BLaER1 treated with 17β-estradiol and CSF1 and Interleukin-3, amounts not matched to agents 10 nM and 100 nM (cell line): ENCODE results near the gene CIAO2B.
A peak's percentile ranks its signal among the peaks of the same experiment; 100 is the strongest.

ENCODE experiments used
- H3K27ac ChIP-seq, 11 experiments: shearing (Covaris generic); formaldehyde crosslinking; 2 replicates each; pipeline ENCODE4 v1.8.1; 2022
- H3K27me3 ChIP-seq, 11 experiments: shearing (Covaris generic); formaldehyde crosslinking; 2 replicates each; pipeline ENCODE4 v1.8.1; 2022
- H3K36me3 ChIP-seq, 11 experiments: shearing (Covaris generic); formaldehyde crosslinking; 2 replicates each; pipeline ENCODE4 v1.8.1; 2022
- H3K4me1 ChIP-seq, 10 experiments: shearing (Covaris generic); formaldehyde crosslinking; 2 replicates each; pipeline ENCODE4 v1.8.1; 2022
- H3K4me2 ChIP-seq, 11 experiments: shearing (Covaris generic); formaldehyde crosslinking; 2 replicates each; pipeline ENCODE4 v1.8.1; 2022
- H3K4me3 ChIP-seq, 10 experiments: shearing (Covaris generic); formaldehyde crosslinking; 2 replicates each; pipeline ENCODE4 v1.8.1; 2022
- H3K9ac ChIP-seq, 11 experiments: shearing (Covaris generic); formaldehyde crosslinking; 2 replicates each; pipeline ENCODE4 v1.8.1; 2022
- H3K9me3 ChIP-seq, 11 experiments: shearing (Covaris generic); formaldehyde crosslinking; replicated peaks in 1 of 11; 2 replicates each; pipeline ENCODE4 v1.8.1; 2022
- H4K20me1 ChIP-seq, 11 experiments: shearing (Covaris generic); formaldehyde crosslinking; 2 replicates each; pipeline ENCODE4 v1.8.1; 2022
- Cebpa-rat ChIP-seq, 11 experiments: shearing (Covaris generic); IDR thresholded peaks; 2 replicates each; pipeline ENCODE4 v1.8.1; 2022

CIAO2B gene

GRCh38 chr16:66950971-66951790 lies 17.0 kb upstream of the CIAO2B start:
- peaks cover 10 to 19% (median 18%) of the 10 kb centered on the region in 10 experiments; a peak in 18 of 20 replicates for H3K4me1 ChIP-seq
- H3K9ac ChIP-seq: no peak overlapping the region
- H4K20me1 ChIP-seq: peaks cover 0 to 26% (median 12%) of the 10 kb centered on the region in 11 experiments; a peak in 12 of 22 replicates
- no peak overlapping the region for H3K27ac ChIP-seq
- TF ChIP-seq Cebpa-rat (IDR thresholded peaks at IDR 0.05): no peak
- no peaks in the 10 kb centered on the region for H3K36me3 ChIP-seq
- no peak overlapping the region for H3K4me2 ChIP-seq
- peaks cover 42 to 66% (median 59%) of the 10 kb centered on the region in 11 experiments for H3K27me3 ChIP-seq
- H3K4me3 ChIP-seq: no peak overlapping the region
- H3K9me3 ChIP-seq: peaks cover 0 to 7% (median 3%) of the 10 kb centered on the region in 11 experiments; a peak in 8 of 22 replicates

GRCh38 chr16:66950437-66950836 lies 16.2 kb upstream of the CIAO2B start:
- Histone ChIP-seq H3K9ac (no peak overlapping the region), H3K36me3 (no peaks in the 10 kb centered on the region), H3K4me3 (no peak overlapping the region), H3K9me3 (peaks cover 0 to 7% (median 3%) of the 10 kb centered on the region in 11 experiments; a peak in 8 of 22 replicates), H3K27ac (no peak overlapping the region), H3K4me2 (no peak overlapping the region), H3K27me3 (peaks cover 42 to 66% (median 59%) of the 10 kb centered on the region in 11 experiments), H3K4me1 (peaks cover 10 to 19% (median 18%) of the 10 kb centered on the region in 10 experiments; a peak in 18 of 20 replicates), H4K20me1 (peaks cover 0 to 33% (median 12%) of the 10 kb centered on the region in 11 experiments; a peak in 12 of 22 replicates)
- TF ChIP-seq Cebpa-rat (IDR thresholded peaks at IDR 0.05): no peak

- peaks cover 42 to 66% (median 59%) of the 10 kb centered on the region in 11 experiments for H3K27me3 ChIP-seq
- H3K9me3 ChIP-seq: peaks cover 0 to 7% (median 3%) of the 10 kb centered on the region in 11 experiments; a peak in 8 of 22 replicates
- no peak overlapping the region for H3K4me2 ChIP-seq
- H3K36me3 ChIP-seq: peaks cover 0 to under 1% (median 0%) of the 10 kb centered on the region in 11 experiments; a peak in 1 of 22 replicates
- H3K4me1 ChIP-seq: peaks cover 10 to 19% (median 18%) of the 10 kb centered on the region in 10 experiments; a peak in 18 of 20 replicates
- TF ChIP-seq Cebpa-rat (IDR thresholded peaks at IDR 0.05): no peak
- no peak overlapping the region for H3K27ac ChIP-seq
- no peak overlapping the region for H3K9ac ChIP-seq
- H3K4me3 ChIP-seq: no peak overlapping the region
- peaks cover 0 to 38% (median 12%) of the 10 kb centered on the region in 11 experiments; a peak in 12 of 22 replicates for H4K20me1 ChIP-seq
Measured at GRCh38 chr16:66949472-66949871, 15.3 kb upstream of the CIAO2B start.

GRCh38 chr16:66948837-66949225 lies 14.6 kb upstream of the CIAO2B start:
- Histone ChIP-seq H3K4me2 (peak overlapping the region; percentile 71 to 99 (median 94)), H3K9ac (peak overlapping the region in 7 of 11 experiments; percentile 47 to 70 (median 50); a peak in 8 of 22 replicates), H3K9me3 (peaks cover 0 to 7% (median 3%) of the 10 kb centered on the region in 11 experiments; a peak in 8 of 22 replicates), H3K4me3 (peak overlapping the region; percentile 47 to 69 (median 56); a peak in 17 of 20 replicates), H4K20me1 (peaks cover 0 to 39% (median 12%) of the 10 kb centered on the region in 11 experiments; a peak in 13 of 22 replicates), H3K27ac (no peak overlapping the region), H3K4me1 (peaks cover 10 to 19% (median 18%) of the 10 kb centered on the region in 10 experiments; a peak in 18 of 20 replicates), H3K27me3 (peaks cover 42 to 66% (median 59%) of the 10 kb centered on the region in 11 experiments), H3K36me3 (peaks cover 2 to 7% (median 3%) of the 10 kb centered on the region in 11 experiments; a peak in 21 of 22 replicates)
- TF ChIP-seq Cebpa-rat (IDR thresholded peaks at IDR 0.05): no peak

GRCh38 chr16:66948134-66948836 lies 14.1 kb upstream of the CIAO2B start:
- H3K27ac ChIP-seq: no peak overlapping the region
- peak overlapping the region; percentile 71 to 99 (median 94) for H3K4me2 ChIP-seq
- H3K9me3 ChIP-seq: peaks cover 0 to 7% (median 3%) of the 10 kb centered on the region in 11 experiments; a peak in 8 of 22 replicates
- peaks cover 42 to 64% (median 59%) of the 10 kb centered on the region in 11 experiments for H3K27me3 ChIP-seq
- peaks cover 0 to 44% (median 12%) of the 10 kb centered on the region in 11 experiments; a peak in 13 of 22 replicates for H4K20me1 ChIP-seq
- H3K4me1 ChIP-seq: peaks cover 10 to 19% (median 18%) of the 10 kb centered on the region in 10 experiments; a peak in 18 of 20 replicates
- H3K9ac ChIP-seq: peak overlapping the region in 10 of 11 experiments; percentile 23 to 70 (median 50); a peak in 16 of 22 replicates
- peak overlapping the region; percentile 47 to 69 (median 56) for H3K4me3 ChIP-seq
- H3K36me3 ChIP-seq: peaks cover 8 to 13% (median 9%) of the 10 kb centered on the region in 11 experiments
- no peak for TF ChIP-seq Cebpa-rat (IDR thresholded peaks at IDR 0.05)

- Histone ChIP-seq H3K9me3 (peaks cover 0 to 7% (median 3%) of the 10 kb centered on the region in 11 experiments; a peak in 8 of 22 replicates), H3K27me3 (peaks cover 42 to 56% (median 53%) of the 10 kb centered on the region in 11 experiments), H3K4me2 (peak overlapping the region; percentile 71 to 99 (median 94))
Measured at GRCh38 chr16:66947302-66948065, 13.3 kb upstream of the CIAO2B start.

GRCh38 chr16:66946974-66947301 lies 12.7 kb upstream of the CIAO2B start:
- peaks cover 0 to 7% (median 3%) of the 10 kb centered on the region in 11 experiments; a peak in 8 of 22 replicates for H3K9me3 ChIP-seq
- H3K4me2 ChIP-seq: no peak overlapping the region; a peak in 1 of 22 replicates
- no peak overlapping the region for H3K9ac ChIP-seq
- H3K4me3 ChIP-seq: no peak overlapping the region
- peaks cover 21 to 26% (median 22%) of the 10 kb centered on the region in 11 experiments for H3K36me3 ChIP-seq
- peaks cover 0 to 58% (median 12%) of the 10 kb centered on the region in 11 experiments; a peak in 15 of 22 replicates for H4K20me1 ChIP-seq
- peaks cover 10 to 19% (median 18%) of the 10 kb centered on the region in 10 experiments; a peak in 18 of 20 replicates for H3K4me1 ChIP-seq
- H3K27ac ChIP-seq: no peak overlapping the region
- no peak for TF ChIP-seq Cebpa-rat (IDR thresholded peaks at IDR 0.05)
- peaks cover 42 to 51% (median 48%) of the 10 kb centered on the region in 11 experiments for H3K27me3 ChIP-seq

More at GRCh38 chr16:66947302-66948065, 13.3 kb upstream of the CIAO2B start:
- Histone ChIP-seq H3K27ac (no peak overlapping the region), H3K9ac (peak overlapping the region in 8 of 11 experiments; percentile 23 to 70 (median 54); a peak in 13 of 22 replicates), H3K36me3 (peaks cover 16 to 21% (median 17%) of the 10 kb centered on the region in 11 experiments), H3K4me1 (peaks cover 10 to 19% (median 18%) of the 10 kb centered on the region in 10 experiments; a peak in 18 of 20 replicates), H4K20me1 (peaks cover 0 to 52% (median 12%) of the 10 kb centered on the region in 11 experiments; a peak in 13 of 22 replicates), H3K4me3 (peak overlapping the region; percentile 47 to 69 (median 56))
- TF ChIP-seq Cebpa-rat (IDR thresholded peaks at IDR 0.05): 0 out of 22 replicates have a peak, but pooled peaks of 1 of the 11 experiments have one; percentile 12
